ENCODE results near the gene ADIPOQ. TPM values are rescaled to one million over a fixed set of nuclear protein-coding genes. Genes with fewer than 3 reads are reported as not detected.

Gene ADIPOQ
- total RNA-seq, 1 donor = under 0.01 TPM

DNA sequence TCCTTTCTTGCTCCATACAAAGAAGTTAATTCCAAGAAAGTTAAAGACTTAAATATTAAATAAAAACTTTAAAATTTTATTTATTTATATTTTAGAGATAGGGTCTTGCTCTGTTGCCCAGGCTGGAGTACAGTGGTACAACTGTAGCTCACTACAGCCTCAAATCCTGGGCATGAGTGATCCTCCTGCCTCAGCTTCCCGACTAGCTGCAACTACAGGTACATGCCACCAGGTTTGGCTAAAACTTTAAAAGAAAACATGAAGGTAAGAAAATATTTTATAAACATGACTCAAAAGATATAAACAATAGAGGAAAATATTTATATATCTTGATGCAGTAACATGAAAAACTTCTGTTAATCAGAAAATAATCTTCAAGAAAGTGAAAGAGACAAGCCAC, 33.2 kb downstream of the ADIPOQ start:
- DNase-seq (ENCODE audit: insufficient read length, low spot score, missing footprints) = no peak
- Histone ChIP-seq H2AFZ (ENCODE audit: low read length) (no peak overlapping the region), H3K4me3 (ENCODE audit: insufficient read depth, low read length) (no peak overlapping the region), H3K36me3 (ENCODE audit: insufficient read depth, low read length) (no peaks in the 10 kb centered on the region), H3K27me3 (ENCODE audit: insufficient read depth, low read length) (no peaks in the 10 kb centered on the region), H3K9me3 (ENCODE audit: low read depth, low read length) (no peaks in the 10 kb centered on the region), H3K4me1 (ENCODE audit: insufficient read depth, low read length) (no peaks in the 10 kb centered on the region), H4K20me1 (ENCODE audit: insufficient read depth, low read length) (no peaks in the 10 kb centered on the region), H3K79me2 (ENCODE audit: insufficient read depth, low read length) (no peaks in the 10 kb centered on the region), H3K27ac (ENCODE audit: low read depth, low read length) (no peak overlapping the region), H3K4me2 (ENCODE audit: insufficient read depth, low read length) (no peak overlapping the region)
- TF ChIP-seq, protein P1, sequence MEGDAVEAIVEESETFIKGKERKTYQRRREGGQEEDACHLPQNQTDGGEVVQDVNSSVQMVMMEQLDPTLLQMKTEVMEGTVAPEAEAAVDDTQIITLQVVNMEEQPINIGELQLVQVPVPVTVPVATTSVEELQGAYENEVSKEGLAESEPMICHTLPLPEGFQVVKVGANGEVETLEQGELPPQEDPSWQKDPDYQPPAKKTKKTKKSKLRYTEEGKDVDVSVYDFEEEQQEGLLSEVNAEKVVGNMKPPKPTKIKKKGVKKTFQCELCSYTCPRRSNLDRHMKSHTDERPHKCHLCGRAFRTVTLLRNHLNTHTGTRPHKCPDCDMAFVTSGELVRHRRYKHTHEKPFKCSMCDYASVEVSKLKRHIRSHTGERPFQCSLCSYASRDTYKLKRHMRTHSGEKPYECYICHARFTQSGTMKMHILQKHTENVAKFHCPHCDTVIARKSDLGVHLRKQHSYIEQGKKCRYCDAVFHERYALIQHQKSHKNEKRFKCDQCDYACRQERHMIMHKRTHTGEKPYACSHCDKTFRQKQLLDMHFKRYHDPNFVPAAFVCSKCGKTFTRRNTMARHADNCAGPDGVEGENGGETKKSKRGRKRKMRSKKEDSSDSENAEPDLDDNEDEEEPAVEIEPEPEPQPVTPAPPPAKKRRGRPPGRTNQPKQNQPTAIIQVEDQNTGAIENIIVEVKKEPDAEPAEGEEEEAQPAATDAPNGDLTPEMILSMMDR (IDR thresholded peaks at IDR 0.05; ENCODE audit: extremely low read depth, low read depth, low read length) = no peak

DNA sequence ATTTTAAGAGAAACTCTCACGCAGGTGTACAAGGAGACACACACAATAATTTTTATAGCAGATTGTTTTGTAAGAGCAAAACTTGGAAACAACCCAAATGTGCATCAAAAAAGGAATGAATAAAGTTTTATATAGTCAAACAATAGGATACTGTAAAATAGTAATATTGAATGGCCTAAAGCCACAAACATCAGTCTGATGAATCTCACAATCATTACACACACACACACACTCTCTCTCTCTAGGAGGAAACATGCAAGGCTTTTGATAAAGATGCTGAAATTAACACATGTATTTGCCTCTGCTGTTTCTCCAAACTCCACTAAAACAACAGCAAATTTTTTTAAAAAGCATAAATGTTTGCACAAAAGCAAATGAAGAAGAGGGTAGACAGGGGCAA, 37.3 kb downstream of the ADIPOQ start:
- Histone ChIP-seq H3K4me2 (ENCODE audit: insufficient read depth, low read length) (no peak overlapping the region), H3K9me3 (ENCODE audit: low read depth, low read length) (no peaks in the 10 kb centered on the region), H3K4me3 (ENCODE audit: insufficient read depth, low read length) (no peak overlapping the region), H3K36me3 (ENCODE audit: insufficient read depth, low read length) (no peaks in the 10 kb centered on the region), H3K4me1 (ENCODE audit: insufficient read depth, low read length) (peaks cover 4% of the 10 kb centered on the region), H3K79me2 (ENCODE audit: insufficient read depth, low read length) (no peaks in the 10 kb centered on the region), H2AFZ (ENCODE audit: low read length) (no peak overlapping the region), H3K27ac (ENCODE audit: low read depth, low read length) (no peak overlapping the region), H3K27me3 (ENCODE audit: insufficient read depth, low read length) (no peaks in the 10 kb centered on the region), H4K20me1 (ENCODE audit: insufficient read depth, low read length) (no peaks in the 10 kb centered on the region)
- TF ChIP-seq, protein P1 (IDR thresholded peaks at IDR 0.05; ENCODE audit: extremely low read depth, low read depth, low read length) = no peak
- no peak for DNase-seq (ENCODE audit: insufficient read length, low spot score, missing footprints)

DNA sequence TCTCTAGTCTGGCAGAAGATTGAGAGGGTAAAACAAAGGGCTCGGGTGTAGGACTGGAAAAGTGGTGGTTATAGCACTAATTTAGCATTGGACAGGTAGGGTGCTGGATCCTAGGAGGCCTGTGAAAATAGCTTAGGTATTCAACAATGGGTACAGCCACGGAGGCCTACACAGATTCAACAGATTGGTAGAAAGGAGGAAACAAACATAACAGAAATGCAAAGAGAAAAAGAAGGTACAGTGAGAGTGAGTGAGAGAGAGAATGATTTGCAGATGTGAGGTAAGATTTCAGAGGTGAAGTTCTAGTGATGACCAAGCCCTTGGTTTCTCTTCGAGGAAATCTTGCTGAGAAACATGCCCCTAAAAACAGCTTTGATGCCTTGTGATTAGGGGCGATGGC, 37.9 kb downstream of the ADIPOQ start:
- Histone ChIP-seq H3K4me3 (ENCODE audit: insufficient read depth, low read length) (no peak overlapping the region), H3K9me3 (ENCODE audit: low read depth, low read length) (no peaks in the 10 kb centered on the region), H3K79me2 (ENCODE audit: insufficient read depth, low read length) (no peaks in the 10 kb centered on the region), H2AFZ (ENCODE audit: low read length) (no peak overlapping the region), H3K27ac (ENCODE audit: low read depth, low read length) (no peak overlapping the region), H4K20me1 (ENCODE audit: insufficient read depth, low read length) (no peaks in the 10 kb centered on the region), H3K4me1 (ENCODE audit: insufficient read depth, low read length) (peaks cover 4% of the 10 kb centered on the region), H3K4me2 (ENCODE audit: insufficient read depth, low read length) (no peak overlapping the region), H3K27me3 (ENCODE audit: insufficient read depth, low read length) (no peaks in the 10 kb centered on the region), H3K36me3 (ENCODE audit: insufficient read depth, low read length) (no peaks in the 10 kb centered on the region)
- TF ChIP-seq, protein P1 (IDR thresholded peaks at IDR 0.05; ENCODE audit: extremely low read depth, low read depth, low read length) = no peak
- no peak for DNase-seq (ENCODE audit: insufficient read length, low spot score, missing footprints)

DNA sequence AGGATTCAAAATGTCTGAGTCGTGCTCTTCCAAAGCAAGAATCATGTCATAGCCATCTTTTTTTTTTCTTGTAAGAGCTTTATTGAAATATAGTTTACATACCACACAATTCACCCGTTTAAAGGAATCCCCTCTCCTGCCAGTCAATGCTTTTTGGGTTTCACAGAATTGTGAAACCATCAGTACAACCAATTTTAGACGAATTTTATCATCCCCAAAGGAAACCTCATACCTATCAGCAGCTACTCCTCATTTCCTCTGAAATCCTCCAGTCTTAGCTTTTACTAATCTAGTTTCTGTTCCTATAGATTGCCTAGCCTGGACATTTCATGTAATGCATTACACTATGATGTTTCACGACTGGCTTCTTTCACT, 39.6 kb downstream of the ADIPOQ start:
- H3K4me1 ChIP-seq (ENCODE audit: insufficient read depth, low read length) = peaks cover 4% of the 10 kb centered on the region
- no peaks in the 10 kb centered on the region for H3K27me3 ChIP-seq (ENCODE audit: insufficient read depth, low read length)
- no peaks in the 10 kb centered on the region for H4K20me1 ChIP-seq (ENCODE audit: insufficient read depth, low read length)
- H3K79me2 ChIP-seq (ENCODE audit: insufficient read depth, low read length) = no peaks in the 10 kb centered on the region
- DNase-seq (ENCODE audit: insufficient read length, low spot score, missing footprints) = no peak
- H2AFZ ChIP-seq (ENCODE audit: low read length) = peak overlapping the region; percentile 4
- H3K4me3 ChIP-seq (ENCODE audit: insufficient read depth, low read length) = no peak overlapping the region
- no peaks in the 10 kb centered on the region for H3K9me3 ChIP-seq (ENCODE audit: low read depth, low read length)
- H3K4me2 ChIP-seq (ENCODE audit: insufficient read depth, low read length) = no peak overlapping the region
- no peaks in the 10 kb centered on the region for H3K36me3 ChIP-seq (ENCODE audit: insufficient read depth, low read length)
- no peak overlapping the region for H3K27ac ChIP-seq (ENCODE audit: low read depth, low read length)
- TF ChIP-seq, protein P1 (IDR thresholded peaks at IDR 0.05; ENCODE audit: extremely low read depth, low read depth, low read length) = no peak

All from osteoblast (primary cell).